GM21390 (cell line): ENCODE data around the gene SUPT6H.
A peak's percentile ranks its signal among the peaks of the same experiment; 100 is the strongest.

Source experiments
- ATAC-seq: cut with Tn5 transposase; IDR thresholded peaks from one replicate; pipeline ENCODE4 v1.9.1; 2021; ENCODE audit not compliant: unreplicated experiment

The SUPT6H gene

DNA sequence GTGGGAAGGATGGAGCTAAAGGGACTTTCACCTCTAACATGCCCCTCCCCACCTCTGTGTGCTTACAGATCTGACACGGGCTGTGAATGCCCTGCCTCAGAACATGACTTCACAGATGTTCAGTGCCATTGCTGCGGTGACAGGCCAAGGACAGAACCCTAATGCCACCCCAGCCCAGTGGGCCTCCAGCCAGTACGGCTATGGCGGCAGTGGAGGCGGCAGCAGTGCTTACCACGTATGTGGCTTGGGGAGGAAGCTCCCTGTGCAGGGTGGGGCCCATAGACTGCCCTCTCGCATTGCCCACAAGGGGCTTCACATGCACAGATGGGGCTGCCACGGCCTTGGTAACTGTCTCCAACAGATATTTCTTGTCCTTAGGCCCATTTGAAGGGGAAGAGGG, 38.3 kb downstream of the SUPT6H start:
- no peak for ATAC-seq

GRCh38 chr17:28700830-28701492, 39.0 kb downstream of the SUPT6H start:
- no peak for ATAC-seq

DNA sequence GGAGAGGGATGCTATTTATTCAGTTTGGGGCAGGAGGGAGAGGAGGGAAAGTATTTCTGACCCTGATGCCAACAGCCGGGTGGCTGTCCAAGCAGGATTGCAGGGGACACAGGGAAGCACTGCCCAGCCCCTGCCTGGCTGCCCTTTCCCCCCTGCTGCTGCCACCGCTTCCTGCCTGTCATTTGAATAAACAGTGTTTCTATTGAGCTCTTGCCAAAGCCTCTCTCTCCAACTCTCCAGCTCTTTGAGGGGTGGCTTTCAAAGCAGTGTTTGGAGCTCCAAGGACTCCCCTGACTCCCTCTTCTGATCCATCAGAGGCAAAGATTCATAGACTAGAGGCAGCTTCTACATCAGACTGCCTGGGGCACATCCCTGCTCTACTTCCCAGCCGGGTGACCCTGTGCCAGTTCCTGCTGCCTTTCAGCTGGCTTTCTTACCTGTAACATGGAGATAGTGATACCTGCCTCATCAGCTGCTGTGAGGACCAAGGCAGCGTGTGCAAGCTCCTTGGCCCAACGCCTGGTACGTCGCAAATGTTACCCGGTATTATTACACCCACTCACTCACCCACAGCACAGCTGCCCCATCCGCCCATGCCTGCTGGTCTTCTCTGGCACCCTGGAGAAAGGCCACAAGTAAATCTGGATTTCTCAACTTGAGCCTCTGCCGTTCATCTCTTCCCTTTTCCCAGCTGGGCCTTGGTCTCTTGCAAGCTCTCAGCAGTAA, 40.2 kb downstream of the SUPT6H start:
- no peak for ATAC-seq

GRCh38 chr17:28702752-28703150, 40.7 kb downstream of the SUPT6H start:
- no peak for ATAC-seq

DNA sequence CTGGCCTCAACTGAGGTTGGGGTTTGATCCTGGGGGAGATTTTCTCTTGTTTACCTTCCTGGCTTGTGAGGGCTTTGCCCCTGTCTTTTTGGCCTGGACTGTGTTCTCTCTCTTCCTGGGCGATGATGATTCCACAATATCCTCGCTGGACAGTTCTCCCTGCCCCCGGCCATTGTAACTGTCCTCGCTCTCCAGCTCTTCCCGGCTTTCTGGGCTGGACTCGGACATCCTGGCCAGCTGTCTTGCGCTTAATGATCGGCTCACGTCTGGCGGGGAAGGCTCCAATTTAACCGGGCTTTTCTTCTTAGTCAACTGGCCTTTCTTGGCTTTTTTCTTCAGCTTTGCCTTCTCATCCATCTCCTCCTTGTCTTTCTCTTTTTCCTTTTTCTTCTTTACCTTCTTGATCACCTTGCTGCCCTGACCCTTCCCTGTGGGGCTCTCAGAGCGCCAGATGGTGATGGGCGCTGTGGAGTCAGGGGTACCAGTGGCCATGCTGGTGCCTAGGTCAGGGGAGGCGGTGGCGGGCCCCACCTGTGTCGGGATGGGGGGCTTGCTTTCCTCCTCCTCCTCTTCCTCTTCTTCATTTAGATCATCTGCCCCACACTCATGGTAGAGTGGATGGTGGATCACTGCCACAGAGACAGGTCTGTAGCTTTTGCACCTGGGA, 41.7 kb downstream of the SUPT6H start:
- no peak for ATAC-seq

GRCh38 chr17:28704219-28704858, 42.3 kb downstream of the SUPT6H start:
- ATAC-seq, result no peak

DNA sequence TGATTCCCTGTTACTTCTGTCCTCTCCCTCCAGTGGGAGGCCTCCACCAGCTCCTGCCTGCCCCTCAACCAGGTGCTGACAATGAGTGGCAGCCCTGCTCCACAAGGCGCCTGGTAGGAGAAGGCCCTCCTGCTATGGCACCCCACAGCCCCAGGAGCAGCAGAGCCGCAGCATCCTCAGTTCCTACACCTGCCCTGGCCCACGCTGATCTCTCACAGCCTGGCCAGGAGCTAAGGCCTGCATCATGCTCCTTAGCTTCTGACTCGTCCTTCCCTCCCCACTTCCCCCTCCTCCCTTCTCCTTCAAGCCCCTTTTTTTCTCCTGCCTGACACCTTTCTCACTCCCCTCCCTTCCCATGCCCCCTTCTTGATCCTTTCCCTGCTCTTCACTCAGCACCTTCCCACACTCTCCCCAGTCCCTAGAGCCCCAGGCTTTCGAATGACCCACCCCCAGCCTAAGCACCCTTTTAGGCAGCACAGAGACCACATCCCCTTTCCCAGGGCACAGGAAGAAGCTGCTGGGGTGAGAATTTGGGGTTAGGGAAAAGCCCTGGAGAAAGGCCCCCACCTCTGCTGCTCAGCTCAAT, 43.2 kb downstream of the SUPT6H start:
- no peak for ATAC-seq

- ATAC-seq, result no peak
These were observed 43.8 kb downstream of the SUPT6H start for GRCh38 chr17:28705728-28706334.

DNA sequence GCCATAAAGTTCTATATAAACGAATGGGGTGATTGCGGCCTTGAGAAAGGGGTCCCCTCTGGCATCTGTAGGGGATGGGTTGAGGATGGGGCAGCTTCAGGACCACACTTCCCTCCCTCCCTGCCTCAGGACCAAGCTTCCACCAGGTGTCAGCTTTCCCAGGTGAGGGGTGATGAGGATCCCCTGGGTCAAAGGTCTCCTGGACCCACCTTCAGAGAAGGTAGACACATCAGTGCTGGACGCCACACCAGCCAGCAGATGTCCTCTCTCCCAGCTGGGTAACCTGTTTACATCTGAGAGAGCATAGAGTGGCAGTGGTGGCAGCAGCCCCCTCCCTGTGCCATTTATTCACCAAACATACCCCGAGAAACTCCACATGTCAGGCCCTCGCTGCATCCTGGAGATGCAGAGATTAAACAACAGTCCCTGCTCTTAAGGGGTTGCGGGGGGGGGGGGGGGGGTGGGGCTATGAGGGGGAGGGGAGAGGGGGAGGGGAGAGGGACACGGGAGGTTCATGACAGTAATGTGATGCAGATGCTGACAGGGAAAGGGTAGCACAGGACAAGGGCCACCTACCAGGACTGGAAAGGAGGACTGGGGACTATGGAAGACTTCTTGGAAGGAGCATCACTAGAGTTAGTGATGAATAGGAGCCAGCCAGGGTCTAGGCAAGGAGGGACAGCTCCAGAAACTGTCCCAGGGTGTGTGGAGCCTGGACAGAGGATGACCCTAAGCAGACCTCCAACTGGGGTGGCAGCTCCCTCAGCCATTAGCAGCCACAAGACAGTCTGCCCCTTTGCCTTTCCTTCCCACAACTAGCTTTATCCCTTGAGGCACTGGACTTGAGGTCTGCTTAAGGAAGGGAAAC, 44.7 kb downstream of the SUPT6H start:
- no peak for ATAC-seq

- no peak for ATAC-seq
These were observed 45.3 kb downstream of the SUPT6H start for GRCh38 chr17:28707339-28707720.

DNA sequence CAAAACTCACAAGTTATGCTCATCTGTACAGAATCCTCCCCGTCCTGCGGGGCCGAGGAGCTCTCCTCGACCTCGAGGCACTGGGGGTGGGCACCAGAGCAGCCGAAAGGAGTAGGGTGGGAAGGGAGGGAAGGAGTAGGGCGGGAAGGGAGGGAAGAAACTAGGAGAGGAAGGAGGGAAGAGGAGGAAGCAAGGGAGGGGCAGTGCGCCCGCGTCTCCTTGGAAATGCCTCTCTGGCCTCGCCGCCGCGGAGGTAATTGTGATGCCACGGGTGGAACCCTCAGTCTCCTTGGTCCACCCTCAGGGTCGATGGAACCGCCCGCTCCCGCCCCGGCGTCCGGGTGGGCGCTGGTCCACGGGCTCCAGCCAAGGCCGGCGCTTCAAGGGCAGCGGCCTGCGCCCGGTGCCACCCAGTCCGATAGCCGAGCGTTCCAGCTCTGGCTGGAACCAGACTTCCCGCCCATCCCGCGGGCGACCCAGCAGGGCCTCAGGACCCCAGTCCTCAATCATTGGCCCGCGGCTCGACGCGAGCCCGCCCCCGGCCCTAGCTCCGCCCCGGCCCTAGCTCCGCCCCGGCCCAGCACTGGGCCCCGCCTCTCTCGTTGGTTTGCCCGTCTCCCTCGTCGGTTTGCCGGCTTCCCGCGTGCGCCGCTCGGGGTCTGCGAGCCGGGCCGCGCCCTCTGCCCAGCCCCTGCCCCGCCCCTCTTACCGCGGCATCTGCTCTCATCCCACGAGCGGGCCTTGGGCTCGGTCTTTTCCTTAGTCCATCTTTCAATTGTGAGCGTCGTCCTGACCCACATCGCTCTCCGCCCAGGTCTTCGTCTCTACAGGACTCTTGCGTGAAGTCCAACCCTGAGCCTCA, 49.1 kb downstream of the SUPT6H start:
- peak; percentile 74 for ATAC-seq

DNA sequence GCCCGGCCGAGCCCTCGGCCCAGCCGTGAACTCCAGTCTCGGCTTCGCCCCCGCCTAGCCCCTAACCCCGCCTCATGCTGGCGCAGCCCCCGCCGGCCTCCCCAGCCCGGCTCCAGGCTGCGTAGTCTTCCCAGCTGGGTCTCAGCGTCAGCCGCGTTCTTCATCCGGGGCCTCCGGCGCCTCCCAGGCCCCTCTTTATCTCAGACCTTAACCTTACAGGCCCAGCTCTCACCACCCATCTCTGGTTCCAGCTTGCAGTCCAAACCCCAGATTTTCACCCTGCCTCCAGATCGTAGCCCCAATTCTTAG, 49.7 kb downstream of the SUPT6H start, which contains the start of gene PROCA1:
TSS of gene PROCA1 (minus strand) at position 166 of the 309 bp plus-strand sequence. CDS start 228 bp downstream, outside the sequence.
- peak; percentile 28 for ATAC-seq

DNA sequence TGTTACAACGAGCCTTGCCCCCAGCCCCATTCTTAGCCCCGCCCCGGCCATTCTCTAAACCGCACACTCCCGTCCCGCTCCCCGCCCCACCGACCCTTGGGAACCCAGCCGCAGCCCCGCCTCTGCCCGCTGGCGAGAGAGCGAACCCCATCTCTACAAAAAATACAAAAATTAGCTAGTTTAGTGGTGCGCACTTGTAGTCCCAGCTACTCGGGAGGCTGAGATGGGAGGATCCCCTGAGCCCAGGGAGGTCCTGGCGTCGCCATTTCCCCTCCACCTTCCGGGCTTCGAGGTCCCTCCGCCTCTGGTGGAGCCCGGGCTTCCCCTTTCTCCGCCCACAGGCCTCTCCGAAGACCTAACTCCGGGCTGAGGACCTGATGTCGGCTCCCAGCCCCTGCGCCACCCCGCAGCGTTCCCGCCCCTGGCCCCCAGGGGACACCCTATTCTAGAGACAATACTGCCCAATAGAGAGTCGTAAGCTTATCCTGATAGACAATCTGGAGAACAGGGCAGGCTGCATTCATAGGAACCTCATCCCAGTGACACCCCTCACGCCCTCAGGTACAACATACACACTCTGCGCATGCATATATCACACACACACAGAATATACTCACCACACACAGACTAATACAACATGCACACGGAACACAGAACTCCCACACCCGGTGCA, 50.2 kb downstream of the SUPT6H start:
- peak; percentile 4 for ATAC-seq

- no peak for ATAC-seq
These were observed 50.9 kb downstream of the SUPT6H start for GRCh38 chr17:28712705-28713415.

GRCh38 chr17:28714281-28714680, 52.3 kb downstream of the SUPT6H start:
- ATAC-seq, result no peak

DNA sequence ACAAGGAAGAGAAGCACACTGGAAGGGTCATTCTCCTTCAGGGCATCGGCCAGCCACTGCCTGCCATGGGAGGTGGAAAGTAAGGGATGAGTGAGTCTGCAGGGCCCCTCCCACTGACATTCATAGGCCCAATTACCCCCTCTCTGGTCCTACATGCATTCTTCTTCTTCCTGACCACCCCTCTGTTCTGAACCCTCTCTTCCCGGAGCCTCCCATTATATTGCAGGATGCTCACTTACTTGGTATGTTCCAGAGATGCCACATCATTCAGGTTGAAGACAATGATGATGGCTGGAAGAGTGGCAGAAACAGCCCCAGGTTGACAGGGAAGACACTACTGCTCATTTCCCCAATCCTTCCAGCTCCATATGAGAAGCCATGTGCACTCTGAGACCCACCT, 53.2 kb downstream of the SUPT6H start:
- no peak for ATAC-seq

- ATAC-seq, result no peak
These were observed 55.0 kb downstream of the SUPT6H start for GRCh38 chr17:28716740-28717577.
